22Rv1 (cell line): ENCODE measurements around the gene PPP1R14B.
A peak's percentile ranks its signal among the peaks of the same experiment; 100 is the strongest.

Experiments
- H3K27ac ChIP-seq: fragments of 450-650 bp; 2 replicates; pipeline ENCODE4 v1.5.1; 2017
- CTCF ChIP-seq: fragments of 450-650 bp; IDR thresholded peaks from 2 replicates; pipeline ENCODE4 v1.5.1; 2017; ENCODE audit warnings: mild to moderate bottlenecking
- ZFX ChIP-seq: fragments of 450-650 bp; IDR thresholded peaks from 2 replicates; pipeline ENCODE4 v1.6.1; 2017; ENCODE audit warnings: antibody characterized with exemption, borderline replicate concordance

PPP1R14B gene

GRCh38 chr11:64226507-64227051 lies 20.2 kb downstream of the PPP1R14B start:
- peak overlapping the region; percentile 95 for H3K27ac ChIP-seq
- TF ChIP-seq ZFX (no peak), CTCF (no peak)

GRCh38 chr11:64225608-64226506 lies 20.9 kb downstream of the PPP1R14B start, which contains the start of the genes NUDT22 and TRPT1:
Gene NUDT22, plus strand, starts transcription at chr11:64226274. Its CDS starts 379 bp downstream, at chr11:64226653.
Gene TRPT1, minus strand, starts transcription at chr11:64226186. Its CDS starts 326 bp downstream, at chr11:64225860.
- H3K27ac ChIP-seq = peak within 1 kb of the TSS; percentile 95
- no peak for TF ChIP-seq ZFX
- peak; percentile 41 for TF ChIP-seq CTCF

GRCh38 chr11:64224891-64225607 lies 21.7 kb downstream of the PPP1R14B start:
- TF ChIP-seq ZFX (no peak), CTCF (no peak)
- H3K27ac ChIP-seq = peak overlapping the region; percentile 95

- TF ChIP-seq ZFX (no peak), CTCF (no peak)
Observed at GRCh38 chr11:64224151-64224890, 22.4 kb downstream of the PPP1R14B start.

GRCh38 chr11:64223001-64223651 lies 23.6 kb downstream of the PPP1R14B start:
- TF ChIP-seq CTCF (no peak), ZFX (no peak)
- peak overlapping the region; percentile 95 for H3K27ac ChIP-seq

More at GRCh38 chr11:64224151-64224890, 22.4 kb downstream of the PPP1R14B start:
- H3K27ac ChIP-seq = peak overlapping the region; percentile 95

- H3K27ac ChIP-seq = peak overlapping the region; percentile 95
- TF ChIP-seq CTCF = no peak
- TF ChIP-seq ZFX = no peak
Observed at GRCh38 chr11:64222651-64223000, 24.1 kb downstream of the PPP1R14B start.
